ENCODE measurements around the gene AKR1D1. TPM values are rescaled to one million over a fixed set of nuclear protein-coding genes. Genes with fewer than 3 reads are reported as not detected.

AKR1D1 gene
- total RNA-seq (2014; rRNA removed; shearing (Covaris generic)) (not detected in 2 replicates), total RNA-seq (2022) (not detected in 2 replicates), Bru-seq, nascent RNA (not detected), BruChase-seq, experiment 1, labeled RNA remaining after a 6-hour chase (not detected), BruChase-seq, experiment 2, labeled RNA remaining after a 2-hour chase (not detected)
- long read RNA-seq, result 0 reads

DNA sequence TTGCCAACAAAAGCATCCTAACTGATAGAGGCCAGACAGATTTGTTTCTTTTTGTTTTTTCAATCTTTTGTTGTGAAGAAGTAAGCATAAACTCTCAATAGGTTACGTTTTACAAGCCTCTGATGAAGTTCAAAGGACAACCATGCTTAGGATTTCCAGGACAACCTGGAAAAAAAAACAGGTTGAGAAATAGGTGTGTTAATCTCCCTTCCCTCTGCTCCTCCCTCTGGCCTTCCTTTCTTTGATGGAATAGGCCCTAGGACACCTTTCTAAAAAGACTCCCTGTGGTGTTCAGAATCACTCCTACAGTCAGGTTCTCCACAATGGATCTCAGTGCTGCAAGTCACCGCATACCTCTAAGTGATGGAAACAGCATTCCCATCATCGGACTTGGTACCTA is at the start of gene AKR1D1:
Gene AKR1D1 (plus strand): TSS at position 264 of the 400 bp plus-strand sequence. CDS start 60 bp downstream, at position 324.
- no peak within 1 kb of the TSS for H3K4me2 ChIP-seq (ENCODE audit: low read length)
- intact Hi-C loops (cut with micrococcal nuclease; ENCODE audit: unreplicated experiment), result no loop called here
- ChIA-PET POLR2A (no interaction called here), CTCF (ENCODE audit: unreplicated experiment) (no interaction called here)
- no TSS peak for BruUV-seq (replicated peaks)
- no peaks in the 10 kb centered on the region for H3K9me3 ChIP-seq (ENCODE audit: low read length)
- H3K4me3 ChIP-seq (ENCODE audit: low read depth, low read length, poor library complexity, severe bottlenecking), result no peak within 1 kb of the TSS
- no peaks in the 10 kb centered on the region for H3K79me2 ChIP-seq (ENCODE audit: insufficient read depth, low read depth, low read length)
- TF ChIP-seq EZH2phosphoT487 (IDR thresholded peaks at IDR 0.05; ENCODE audit: borderline replicate concordance, low read depth, low read length) (no peak), CTCF (conservative IDR thresholded peaks at IDR 0.05; ENCODE audit: low read length) (no peak)
- no peak for DNase-seq (ENCODE audit: low spot score)
- no peak within 1 kb of the TSS for H3K27ac ChIP-seq (ENCODE audit: low read depth, low read length, poor library complexity, severe bottlenecking)
- no peaks in the 10 kb centered on the region for H3K36me3 ChIP-seq (ENCODE audit: insufficient read depth, low read length)
- H2AFZ ChIP-seq (ENCODE audit: low read length), result no peak within 1 kb of the TSS
- H4K20me1 ChIP-seq (ENCODE audit: insufficient read depth, low read length), result no peaks in the 10 kb centered on the region
- H3K4me1 ChIP-seq (ENCODE audit: insufficient read depth, low read length, poor library complexity, severe bottlenecking), result no peaks in the 10 kb centered on the region
- no peaks in the 10 kb centered on the region for H3K9me2 ChIP-seq (ENCODE audit: insufficient read depth, low read length)

DNA sequence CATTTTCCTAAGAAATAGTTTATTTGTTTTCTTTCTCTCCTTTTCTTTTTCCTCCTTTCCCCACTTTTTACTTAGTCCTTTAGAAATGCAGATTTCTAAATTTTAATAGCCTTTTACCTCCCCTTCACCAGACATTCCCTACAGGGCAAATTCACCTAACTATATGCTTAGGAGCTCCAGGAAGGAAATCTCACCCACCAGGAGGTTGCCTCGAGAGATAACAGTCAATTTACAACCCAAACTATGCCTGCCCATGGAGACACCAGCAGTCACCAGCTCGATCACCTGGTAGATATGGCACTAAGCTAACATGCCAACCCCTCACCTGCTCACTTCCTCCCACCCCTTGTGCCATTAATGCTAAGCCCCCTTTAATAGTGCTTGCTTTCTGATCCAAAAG is 49.2 kb upstream of the AKR1D1 start:
- intact Hi-C loops (cut with micrococcal nuclease; ENCODE audit: unreplicated experiment), result no loop called here
- no peaks in the 10 kb centered on the region for H3K9me2 ChIP-seq (ENCODE audit: insufficient read depth, low read length)
- no peak overlapping the region for H2AFZ ChIP-seq (ENCODE audit: low read length)
- POLR2A ChIA-PET, result interaction anchor here (0.7 to 1.0 kb wide), 2 partner anchors 351 to 411 kb away, joined by 3 to 5 read pairs; no protein-coding TSS in a partner anchor
- no peak overlapping the region for H3K27ac ChIP-seq (ENCODE audit: low read depth, low read length, poor library complexity, severe bottlenecking)
- H4K20me1 ChIP-seq (ENCODE audit: insufficient read depth, low read length), result no peaks in the 10 kb centered on the region
- no peaks in the 10 kb centered on the region for H3K79me2 ChIP-seq (ENCODE audit: insufficient read depth, low read depth, low read length)
- no peak for TF ChIP-seq CTCF (conservative IDR thresholded peaks at IDR 0.05; ENCODE audit: low read length)
- no peak for TF ChIP-seq EZH2phosphoT487 (IDR thresholded peaks at IDR 0.05; ENCODE audit: borderline replicate concordance, low read depth, low read length)
- no peak overlapping the region for H3K4me2 ChIP-seq (ENCODE audit: low read length)
- H3K4me1 ChIP-seq (ENCODE audit: insufficient read depth, low read length, poor library complexity, severe bottlenecking), result no peaks in the 10 kb centered on the region
- H3K4me3 ChIP-seq (ENCODE audit: low read depth, low read length, poor library complexity, severe bottlenecking), result no peak overlapping the region
- DNase-seq (ENCODE audit: low spot score), result no peak
- BruUV-seq (replicated peaks), result no TSS peak
- CTCF ChIA-PET (ENCODE audit: unreplicated experiment), result no interaction called here
- H3K36me3 ChIP-seq (ENCODE audit: insufficient read depth, low read length), result no peaks in the 10 kb centered on the region
- peaks cover 20% of the 10 kb centered on the region for H3K9me3 ChIP-seq (ENCODE audit: low read length)

GRCh38 chr7:138029126-138029525 is 47.1 kb upstream of the AKR1D1 start:
- no peak overlapping the region for H2AFZ ChIP-seq (ENCODE audit: low read length)
- BruUV-seq (replicated peaks), result no TSS peak
- POLR2A ChIA-PET, result no interaction called here
- intact Hi-C loops (cut with micrococcal nuclease; ENCODE audit: unreplicated experiment), result no loop called here
- H3K4me3 ChIP-seq (ENCODE audit: low read depth, low read length, poor library complexity, severe bottlenecking), result no peak overlapping the region
- no peaks in the 10 kb centered on the region for H3K9me2 ChIP-seq (ENCODE audit: insufficient read depth, low read length)
- no peaks in the 10 kb centered on the region for H3K79me2 ChIP-seq (ENCODE audit: insufficient read depth, low read depth, low read length)
- H4K20me1 ChIP-seq (ENCODE audit: insufficient read depth, low read length), result no peaks in the 10 kb centered on the region
- H3K4me2 ChIP-seq (ENCODE audit: low read length), result no peak overlapping the region
- CTCF ChIA-PET (ENCODE audit: unreplicated experiment), result no interaction called here
- no peaks in the 10 kb centered on the region for H3K4me1 ChIP-seq (ENCODE audit: insufficient read depth, low read length, poor library complexity, severe bottlenecking)
- TF ChIP-seq EZH2phosphoT487 (IDR thresholded peaks at IDR 0.05; ENCODE audit: borderline replicate concordance, low read depth, low read length) (no peak), CTCF (conservative IDR thresholded peaks at IDR 0.05; ENCODE audit: low read length) (no peak)
- H3K9me3 ChIP-seq (ENCODE audit: low read length), result peaks cover 13% of the 10 kb centered on the region
- no peak for DNase-seq (ENCODE audit: low spot score)
- H3K27ac ChIP-seq (ENCODE audit: low read depth, low read length, poor library complexity, severe bottlenecking), result no peak overlapping the region
- no peaks in the 10 kb centered on the region for H3K36me3 ChIP-seq (ENCODE audit: insufficient read depth, low read length)
